Upper lobe of right lung (tissue), 1 donor: ENCODE results near the gene SARM1. TPM values are rescaled to one million over a fixed set of nuclear protein-coding genes. Genes with fewer than 3 reads are reported as not detected.

ENCODE experiments used
- ATAC-seq: fragments of 200-7000 bp; cut with Tn5 transposase; one replicate; pipeline ENCODE4 v1.9.1; 2020; ENCODE audit warnings: mild to moderate bottlenecking, moderate library complexity
- DNase-seq: peaks from one replicate; pipeline ENCODE4 v3.0.0-alpha.2; 2020
- H3K27ac ChIP-seq: fragments of 200-600 bp; one replicate; pipeline ENCODE4 v1.8.0; 2022
- H3K27me3 ChIP-seq: fragments of 200-600 bp; one replicate; pipeline ENCODE4 v1.8.0; 2022; ENCODE audit warnings: mild to moderate bottlenecking
- H3K36me3 ChIP-seq: fragments of 200-600 bp; one replicate; pipeline ENCODE4 v1.8.0; 2022
- H3K4me1 ChIP-seq: fragments of 200-600 bp; one replicate; pipeline ENCODE4 v1.8.0; 2022
- H3K4me3 ChIP-seq: fragments of 200-600 bp; one replicate; pipeline ENCODE4 v1.8.0; 2022; ENCODE audit warnings: mild to moderate bottlenecking
- H3K9me3 ChIP-seq: fragments of 200-600 bp; one replicate; pipeline ENCODE4 v1.8.0; 2022
- CTCF ChIP-seq: fragments of 200-600 bp; IDR thresholded peaks from one replicate; pipeline ENCODE4 v1.8.0; 2022; ENCODE audit warnings: antibody characterized with exemption
- intact Hi-C: fragments of 100-400 bp; cut with DNase I; formaldehyde crosslinking; loops from one replicate; pipeline ENCODE4 v1.11.0; 2022
- total RNA-seq: library from RNA; stranded (reverse); fragmentation: NEBNext Ultra II Directional; extraction: Animal tissue kit (Norgen Biotek cat#: 25700); gene quantifications from one replicate; pipeline ENCODE4 v1.2.1, GENCODE V29; 2021
- donor health status: DM: no; HTN: yes; CAD: no; lungs with severe emphysema.

Gene SARM1
- total RNA-seq, 1 donor from 2014 or later, result 14.4 TPM

GRCh38 chr17:28333083-28333746 is 38.3 kb upstream of the SARM1 start:
- DNase-seq, result no peak
- Histone ChIP-seq H3K36me3 (peaks cover 37% of the 10 kb centered on the region), H3K9me3 (no peaks in the 10 kb centered on the region), H3K4me3 (no peak overlapping the region), H3K27ac (no peak overlapping the region), H3K27me3 (no peaks in the 10 kb centered on the region), H3K4me1 (peaks cover 33% of the 10 kb centered on the region)
- no peak for TF ChIP-seq CTCF
- ATAC-seq, result no peak
- intact Hi-C loops, result no loop called here

- peaks cover 27% of the 10 kb centered on the region for H3K36me3 ChIP-seq
- H3K9me3 ChIP-seq, result no peaks in the 10 kb centered on the region
- ATAC-seq (no peak), DNase-seq (no peak)
- peak overlapping the region; percentile 88 for H3K4me3 ChIP-seq
- no peak for TF ChIP-seq CTCF
- no peaks in the 10 kb centered on the region for H3K27me3 ChIP-seq
- H3K27ac ChIP-seq, result peak overlapping the region; percentile 95
- intact Hi-C loops, result no loop called here
- peaks cover 31% of the 10 kb centered on the region for H3K4me1 ChIP-seq
Measured at GRCh38 chr17:28334171-28334570, 37.3 kb upstream of the SARM1 start.

GRCh38 chr17:28334666-28335200 is 36.8 kb upstream of the SARM1 start:
- Histone ChIP-seq H3K4me3 (peak overlapping the region; percentile 88), H3K27ac (peak overlapping the region; percentile 95), H3K4me1 (peaks cover 31% of the 10 kb centered on the region), H3K27me3 (no peaks in the 10 kb centered on the region), H3K36me3 (peaks cover 27% of the 10 kb centered on the region), H3K9me3 (no peaks in the 10 kb centered on the region)
- no peak for DNase-seq
- ATAC-seq, result no peak
- TF ChIP-seq CTCF, result no peak
- intact Hi-C loops, result no loop called here

- H3K4me1 ChIP-seq, result peaks cover 31% of the 10 kb centered on the region
- intact Hi-C loops, result no loop called here
Measured at GRCh38 chr17:28335201-28335958, 36.1 kb upstream of the SARM1 start, which contains the start of the genes IFT20 and TNFAIP1. Gene IFT20, minus strand, starts transcription at chr17:28335472. Its CDS starts 3,487 bp downstream, at chr17:28331985. Gene TNFAIP1, plus strand, starts transcription at chr17:28335761. Its CDS starts 3,761 bp downstream, at chr17:28339522.

More at GRCh38 chr17:28335201-28335958, 36.1 kb upstream of the SARM1 start, which contains the start of the genes IFT20 and TNFAIP1:
- ATAC-seq (peak; percentile 98), DNase-seq (peak; percentile 99)
- H3K36me3 ChIP-seq, result peaks cover 30% of the 10 kb centered on the region
- H3K27me3 ChIP-seq, result no peaks in the 10 kb centered on the region
- H3K4me3 ChIP-seq, result peak within 1 kb of the TSS; percentile 88
- H3K27ac ChIP-seq, result peak within 1 kb of the TSS; percentile 95
- no peaks in the 10 kb centered on the region for H3K9me3 ChIP-seq
- TF ChIP-seq CTCF, result no peak
